H1 (cell line): ENCODE measurements around the gene DISC1. TPM values are rescaled to one million over a fixed set of nuclear protein-coding genes. Genes with fewer than 3 reads are reported as not detected.

ENCODE experiments used
- BACH1 ChIP-seq: IDR thresholded peaks from 2 replicates; pipeline ENCODE4 v1.6.1; 2012; ENCODE audit warnings: low read length, improper control_type of control experiment
- CHD1 ChIP-seq: IDR thresholded peaks from 2 replicates; pipeline ENCODE4 v1.6.1; 2012; ENCODE audit warnings: low read depth, low read length, improper control_type of control experiment
- GABPA ChIP-seq: IDR thresholded peaks from 2 replicates; pipeline ENCODE4 v1.6.1; 2011; ENCODE audit warnings: mild to moderate bottlenecking, low read length, moderate library complexity, borderline replicate concordance; ENCODE audit not compliant: insufficient read depth
- JUND ChIP-seq: IDR thresholded peaks from 2 replicates; pipeline ENCODE4 v1.6.1; 2011; ENCODE audit warnings: mild to moderate bottlenecking, improper control_type of control experiment, low read length
- NANOG ChIP-seq: IDR thresholded peaks from 2 replicates; pipeline ENCODE4 v1.6.1; 2011; ENCODE audit warnings: low read length, low read depth, mild to moderate bottlenecking, inconsistent platforms; ENCODE audit not compliant: insufficient read depth, poor library complexity, severe bottlenecking
- RAD21 ChIP-seq, 2 experiments: IDR thresholded peaks in 1 of 2; conservative IDR thresholded peaks in 1 of 2; 2 replicates each; pipeline ENCODE4 v1.6.1; 2011; ENCODE audit warnings: low read depth in 2 of 2, low read length in 2 of 2, improper control_type of control experiment in 1 of 2, inconsistent platforms in 1 of 2, mild to moderate bottlenecking in 1 of 2, moderate library complexity in 1 of 2
- SUZ12 ChIP-seq: fragments of 200-600 bp; sonication (generic); IDR thresholded peaks from 2 replicates; pipeline ENCODE4 v1.6.1; 2012; ENCODE audit warnings: mild to moderate bottlenecking, inconsistent platforms, low read length, moderate library complexity, mixed read lengths
- TCF12 ChIP-seq: IDR thresholded peaks from 2 replicates; pipeline ENCODE4 v1.6.1; 2011; ENCODE audit warnings: low read depth, mild to moderate bottlenecking, low read length
- polyA plus RNA-seq, 7 experiments: library from polyadenylated mRNA; depleted of rRNA in 3 of 7; stranded (reverse) in 5 of 7; unstranded in 2 of 7; fragments of >200 nt in 5 of 7; fragments of 200-250 nt in 2 of 7; gene quantifications; 1 replicate in 5 of 7; 2 replicates in 1 of 7; 4 replicates in 1 of 7; pipeline versions ENCODE4 v1.2.1 to v1.2.3, GENCODE V29; 2011 to 2013; ENCODE audit warnings: missing spikeins in 2 of 7, mixed read lengths in 2 of 7
- total RNA-seq: library from RNA; stranded (reverse); fragmentation: NEBNext Ultra II Directional; extraction: Animal tissue kit (Norgen Biotek cat#: 25700); gene quantifications from 2 replicates; pipeline ENCODE4 v1.2.1, GENCODE V29; 2021

Gene DISC1
- total and polyA plus RNA-seq, 2 of the 8 experiments (the other 6 are each of a cell fraction or from before 2014, with no cell fraction given), result 1.1 to 3.5 TPM

DNA sequence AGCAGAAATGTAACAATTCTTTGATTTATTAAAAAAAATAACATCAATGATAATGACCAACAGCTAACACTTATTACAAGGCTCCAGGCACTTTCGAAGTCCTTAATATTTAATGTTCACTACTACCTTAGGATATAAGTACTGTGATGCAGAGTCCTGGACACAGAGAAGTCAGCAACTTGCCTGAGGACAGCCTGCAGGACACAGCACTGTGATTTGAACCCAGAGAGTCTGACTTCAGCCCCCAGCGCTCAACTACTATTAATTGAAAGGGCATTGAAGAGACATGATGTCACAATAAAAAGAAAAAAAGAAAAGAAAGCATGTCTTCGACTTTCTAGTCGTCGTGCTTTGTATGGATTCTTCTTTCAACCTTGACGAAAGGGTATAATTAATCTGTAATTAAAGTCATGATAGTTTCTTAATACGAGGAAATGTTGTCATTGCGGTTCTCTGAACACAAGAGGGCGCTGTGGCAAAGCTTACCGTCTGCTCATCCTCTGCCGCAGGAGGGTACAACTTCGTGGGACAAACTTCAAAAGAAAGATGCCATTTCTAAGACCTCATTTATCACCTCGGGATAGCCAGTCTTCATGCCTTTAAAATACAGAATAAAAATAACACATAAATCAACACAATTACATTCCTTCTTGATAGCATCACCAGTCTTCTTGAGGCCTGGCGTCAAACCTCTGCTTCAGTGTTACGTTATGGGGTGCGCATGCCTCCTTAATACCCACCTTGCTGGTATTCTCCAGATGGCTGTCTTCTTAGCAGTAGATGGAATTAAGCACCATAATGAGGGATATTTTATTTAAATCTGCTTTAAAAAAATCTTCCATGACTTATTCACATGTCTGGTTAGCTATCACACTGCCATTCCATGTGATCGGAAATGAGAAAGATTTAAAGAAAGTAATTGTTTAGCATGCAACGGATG lies 240.1 kb downstream of the DISC1 start (continued):
- TF ChIP-seq CHD1, result no peak
- TF ChIP-seq RAD21 (IDR thresholded peaks at IDR 0.05 in 1 of 2, conservative IDR thresholded peaks at IDR 0.05 in 1 of 2; ENCODE audit: low read depth in 2 of 2, low read length in 2 of 2), result peak; percentile 94 to 96
- TF ChIP-seq NANOG, result no peak
- TF ChIP-seq TCF12, result no peak
- TF ChIP-seq SUZ12, result no peak
- TF ChIP-seq BACH1, result no peak
- 0 out of 2 replicates have a peak, but pooled peaks have one; percentile 43 for TF ChIP-seq JUND
- no peak for TF ChIP-seq GABPA
